Measurements from ENCODE around the gene SLC5A11. TPM values are rescaled to one million over a fixed set of nuclear protein-coding genes. Genes with fewer than 3 reads are reported as not detected.
"Not testable (repeated sequence)": the region's sequence is repeated elsewhere in the genome, so short reads cannot be mapped to it uniquely, and the experiment has no call there.

SLC5A11 gene
- total RNA-seq, result 1 to 10 TPM in 1 of 2 donors, under 1 TPM in 1; 0.31 to 2.8 TPM
- long read RNA-seq, result 0 reads

GRCh38 chr16:24845726-24846547 lies at the start of gene SLC5A11:
SLC5A11 (plus strand) TSS chr16:24845963; CDS start chr16:24858644, 12,681 bp downstream.
- no peak for DNase-seq
- ATAC-seq, result peak; percentile 80
- intact Hi-C loops (cut with DNase I, micrococcal nuclease), result no loop called here

GRCh38 chr16:24800586-24800985 lies 45.2 kb upstream of the SLC5A11 start:
- DNase-seq, result no peak
- intact Hi-C loops (cut with DNase I, micrococcal nuclease), result loop anchor here in 1 of 2 donors (10.0 kb wide), 1 partner anchor 236 kb away; no protein-coding TSS in a partner anchor
- ATAC-seq, result peak; percentile 39

- no peak for ATAC-seq
- no peak for DNase-seq
- intact Hi-C loops (cut with DNase I, micrococcal nuclease), result loop anchor here in 1 of 2 donors (10.0 kb wide), 1 partner anchor 237 kb away; no protein-coding TSS in a partner anchor
Measured at GRCh38 chr16:24801761-24802302, 43.9 kb upstream of the SLC5A11 start.

- no peak for DNase-seq
- no peak for ATAC-seq
- intact Hi-C loops (cut with DNase I, micrococcal nuclease), result loop anchor here in 1 of 2 donors (10.0 kb wide), 1 partner anchor 241 kb away; no protein-coding TSS in a partner anchor
Measured at GRCh38 chr16:24805484-24805883, 40.3 kb upstream of the SLC5A11 start.

- ATAC-seq (no peak), DNase-seq (no peak)
- intact Hi-C loops (cut with DNase I, micrococcal nuclease), result loop anchor here in 1 of 2 donors (10.0 kb wide), 1 partner anchor 242 kb away; no protein-coding TSS in a partner anchor
Measured at GRCh38 chr16:24807301-24807700, 38.5 kb upstream of the SLC5A11 start.

GRCh38 chr16:24810951-24811843 lies 34.6 kb upstream of the SLC5A11 start:
- DNase-seq (no peak), ATAC-seq (peak; percentile 65)
- intact Hi-C loops (cut with DNase I, micrococcal nuclease), result no loop called here

GRCh38 chr16:24812813-24813212 lies 33.0 kb upstream of the SLC5A11 start:
- DNase-seq; intact Hi-C loops (cut with DNase I, micrococcal nuclease); ATAC-seq: not testable (repeated sequence)

GRCh38 chr16:24815021-24815420 lies 30.7 kb upstream of the SLC5A11 start:
- no peak for ATAC-seq
- DNase-seq, result no peak
- intact Hi-C loops (cut with DNase I, micrococcal nuclease), result no loop called here

GRCh38 chr16:24816688-24817087 lies 29.1 kb upstream of the SLC5A11 start:
- ATAC-seq (no peak), DNase-seq (no peak)
- intact Hi-C loops (cut with DNase I, micrococcal nuclease), result no loop called here

- ATAC-seq, result no peak
- intact Hi-C loops (cut with DNase I, micrococcal nuclease), result no loop called here
- DNase-seq, result no peak
Measured at GRCh38 chr16:24819462-24820040, 26.2 kb upstream of the SLC5A11 start.

- ATAC-seq (no peak), DNase-seq (no peak)
- intact Hi-C loops (cut with DNase I, micrococcal nuclease), result no loop called here
Measured at GRCh38 chr16:24820522-24820921, 25.2 kb upstream of the SLC5A11 start.

- intact Hi-C loops (cut with DNase I, micrococcal nuclease), result no loop called here
- ATAC-seq (no peak), DNase-seq (no peak)
Measured at GRCh38 chr16:24821129-24821528, 24.6 kb upstream of the SLC5A11 start.

GRCh38 chr16:24822542-24822941 lies 23.2 kb upstream of the SLC5A11 start:
- peak in 1 of 2 donors; percentile 38 for DNase-seq
- ATAC-seq, result peak; percentile 13
- intact Hi-C loops (cut with DNase I, micrococcal nuclease), result no loop called here

GRCh38 chr16:24822974-24823373 lies 22.8 kb upstream of the SLC5A11 start:
- intact Hi-C loops (cut with DNase I, micrococcal nuclease), result no loop called here
- DNase-seq (no peak), ATAC-seq (no peak)

GRCh38 chr16:24825696-24826095 lies 20.1 kb upstream of the SLC5A11 start:
- ATAC-seq, result no peak
- DNase-seq, result no peak
- intact Hi-C loops (cut with DNase I, micrococcal nuclease), result no loop called here

- DNase-seq (no peak), ATAC-seq (no peak)
- intact Hi-C loops (cut with DNase I, micrococcal nuclease), result no loop called here
Measured at GRCh38 chr16:24826096-24826690, 19.6 kb upstream of the SLC5A11 start.

- DNase-seq (no peak), ATAC-seq (no peak)
- intact Hi-C loops (cut with DNase I, micrococcal nuclease), result no loop called here
Measured at GRCh38 chr16:24826817-24827566, 18.8 kb upstream of the SLC5A11 start.

GRCh38 chr16:24829153-24829552 lies 16.6 kb upstream of the SLC5A11 start:
- DNase-seq (no peak), ATAC-seq (no peak)
- intact Hi-C loops (cut with DNase I, micrococcal nuclease), result no loop called here
